HepG2 (cell line): ENCODE measurements around the gene AKAP9. TPM values are rescaled to one million over a fixed set of nuclear protein-coding genes. Genes with fewer than 3 reads are reported as not detected.

ENCODE experiments used
- CAMTA2 ChIP-seq: sonication (generic); formaldehyde crosslinking; IDR thresholded peaks from 2 replicates; pipeline ENCODE4 v1.4.0; 2020; ENCODE audit warnings: mild to moderate bottlenecking, missing genetic modification reagents, borderline replicate concordance
- CBFB ChIP-seq: sonication (generic); formaldehyde crosslinking; IDR thresholded peaks from 2 replicates; pipeline ENCODE4 v1.4.0; 2020; ENCODE audit warnings: missing genetic modification reagents
- GZF1 ChIP-seq: sonication (generic); formaldehyde crosslinking; IDR thresholded peaks from 2 replicates; pipeline ENCODE4 v1.5.1; 2020; ENCODE audit warnings: mild to moderate bottlenecking, missing genetic modification reagents
- TBL1XR1 ChIP-seq: fragments of 150-350 bp; IDR thresholded peaks from 2 replicates; pipeline ENCODE4 v1.6.1; 2014; ENCODE audit warnings: borderline replicate concordance, low read length; ENCODE audit not compliant: partially characterized antibody
- TEAD3 ChIP-seq: optimal IDR thresholded peaks from 2 replicates; pipeline ENCODE3; 2016; ENCODE audit warnings: borderline replicate concordance
- ZNF101 ChIP-seq: sonication (generic); formaldehyde crosslinking; IDR thresholded peaks from 2 replicates; pipeline ENCODE4 v1.4.0; 2020; ENCODE audit warnings: mild to moderate bottlenecking, low read depth, missing genetic modification reagents, borderline replicate concordance
- ZNF317 ChIP-seq: sonication (generic); formaldehyde crosslinking; IDR thresholded peaks from 2 replicates; pipeline ENCODE4 v1.5.0; 2020; ENCODE audit warnings: mild to moderate bottlenecking, missing genetic modification reagents
- polyA plus RNA-seq, 8 experiments: library from polyadenylated mRNA; depleted of rRNA in 3 of 8; stranded (reverse) in 7 of 8; unstranded in 1 of 8; fragments of >200 nt; fragmentation: Illumina TruSeq in 4 of 8; extraction: Trizol in 4 of 8; gene quantifications; 2 replicates each; pipeline versions ENCODE4 v1.2.1 to v1.2.3, GENCODE V29; 2011 to 2016; ENCODE audit warnings: low read depth in 4 of 8, missing spikeins in 1 of 8, mixed read lengths in 1 of 8; ENCODE audit not compliant: insufficient read depth in 1 of 8
- total RNA-seq, 5 experiments: library from RNA; depleted of rRNA; stranded (reverse); fragments of >200 nt; fragmentation: Illumina TruSeq; extraction: Trizol; gene quantifications; 2 replicates each; pipeline ENCODE4 v1.2.3, GENCODE V29; 2016; ENCODE audit warnings: low read depth in 1 of 5
- TF ChIP-seq, protein P1 (sequence below): sonication (generic); formaldehyde crosslinking; IDR thresholded peaks from 2 replicates; pipeline ENCODE4 v1.4.0; 2020; ENCODE audit warnings: mild to moderate bottlenecking, missing genetic modification reagents, borderline replicate concordance
- TF ChIP-seq, protein P2 (sequence below): sonication (generic); formaldehyde crosslinking; IDR thresholded peaks from 2 replicates; pipeline ENCODE4 v1.4.0; 2020; ENCODE audit warnings: missing genetic modification reagents
- TF ChIP-seq, protein P3 (sequence below): sonication (generic); formaldehyde crosslinking; IDR thresholded peaks from 2 replicates; pipeline ENCODE4 v1.4.0; 2020; ENCODE audit warnings: missing genetic modification reagents, borderline replicate concordance
- TF ChIP-seq, protein P4 (sequence below): sonication (generic); formaldehyde crosslinking; IDR thresholded peaks from one replicate; pipeline ENCODE4 v1.5.1; 2020; ENCODE audit warnings: mild to moderate bottlenecking, missing genetic modification reagents; ENCODE audit errors: not compliant biosample characterization

The AKAP9 gene
- total and polyA plus RNA-seq, 2 of the 13 experiments (the other 11 are each of a cell fraction or from before 2014, with no cell fraction given): 27.6 to 33.1 TPM

DNA sequence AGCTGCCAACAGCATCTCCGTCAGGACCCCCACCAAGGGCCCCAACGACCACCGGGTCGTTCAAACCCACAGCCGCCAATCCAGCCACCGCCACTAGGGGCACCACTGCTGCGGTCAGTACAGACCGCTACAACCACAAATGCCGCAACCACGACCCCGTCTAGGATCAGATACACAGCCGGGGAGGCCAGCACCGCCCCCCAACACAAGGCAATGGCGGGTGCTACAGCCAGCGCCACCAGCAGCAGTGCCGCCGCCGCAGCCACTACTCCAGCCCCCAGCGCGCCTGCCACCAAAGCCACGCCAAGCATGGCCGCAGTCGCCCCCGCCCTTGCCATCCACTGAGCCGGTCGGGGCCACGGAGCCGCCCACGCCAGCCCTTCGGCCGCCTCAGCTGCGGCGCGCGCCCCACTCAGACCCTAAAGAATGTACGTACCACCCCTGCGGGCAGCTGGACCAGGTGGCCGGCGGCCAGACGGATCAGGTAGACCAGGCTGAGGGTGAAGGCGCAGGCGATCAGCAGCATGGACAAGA is 193.1 kb downstream of the AKAP9 start (continued):
- TF ChIP-seq GZF1 (CRISPR knock-in tag) (0 out of 2 replicates have a peak, but pooled peaks have one; percentile 36), TEAD3 (peak; percentile 35), CAMTA2 (CRISPR knock-in tag) (peak; percentile 80; the same call in 1 of the 2 replicates), CBFB (peak; percentile 96), ZNF317 (no peak; the same call in 1 of the 2 replicates), ZNF101 (CRISPR knock-in tag) (no peak), TBL1XR1 (no peak)
- TF ChIP-seq, protein P1, sequence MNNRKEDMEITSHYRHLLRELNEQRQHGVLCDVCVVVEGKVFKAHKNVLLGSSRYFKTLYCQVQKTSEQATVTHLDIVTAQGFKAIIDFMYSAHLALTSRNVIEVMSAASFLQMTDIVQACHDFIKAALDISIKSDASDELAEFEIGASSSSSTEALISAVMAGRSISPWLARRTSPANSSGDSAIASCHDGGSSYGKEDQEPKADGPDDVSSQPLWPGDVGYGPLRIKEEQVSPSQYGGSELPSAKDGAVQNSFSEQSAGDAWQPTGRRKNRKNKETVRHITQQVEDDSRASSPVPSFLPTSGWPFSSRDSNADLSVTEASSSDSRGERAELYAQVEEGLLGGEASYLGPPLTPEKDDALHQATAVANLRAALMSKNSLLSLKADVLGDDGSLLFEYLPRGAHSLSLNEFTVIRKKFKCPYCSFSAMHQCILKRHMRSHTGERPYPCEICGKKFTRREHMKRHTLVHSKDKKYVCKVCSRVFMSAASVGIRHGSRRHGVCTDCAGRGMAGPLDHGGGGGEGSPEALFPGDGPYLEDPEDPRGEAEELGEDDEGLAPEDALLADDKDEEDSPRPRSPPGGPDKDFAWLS (CRISPR knock-in tag): no peak
- TF ChIP-seq, protein P2, sequence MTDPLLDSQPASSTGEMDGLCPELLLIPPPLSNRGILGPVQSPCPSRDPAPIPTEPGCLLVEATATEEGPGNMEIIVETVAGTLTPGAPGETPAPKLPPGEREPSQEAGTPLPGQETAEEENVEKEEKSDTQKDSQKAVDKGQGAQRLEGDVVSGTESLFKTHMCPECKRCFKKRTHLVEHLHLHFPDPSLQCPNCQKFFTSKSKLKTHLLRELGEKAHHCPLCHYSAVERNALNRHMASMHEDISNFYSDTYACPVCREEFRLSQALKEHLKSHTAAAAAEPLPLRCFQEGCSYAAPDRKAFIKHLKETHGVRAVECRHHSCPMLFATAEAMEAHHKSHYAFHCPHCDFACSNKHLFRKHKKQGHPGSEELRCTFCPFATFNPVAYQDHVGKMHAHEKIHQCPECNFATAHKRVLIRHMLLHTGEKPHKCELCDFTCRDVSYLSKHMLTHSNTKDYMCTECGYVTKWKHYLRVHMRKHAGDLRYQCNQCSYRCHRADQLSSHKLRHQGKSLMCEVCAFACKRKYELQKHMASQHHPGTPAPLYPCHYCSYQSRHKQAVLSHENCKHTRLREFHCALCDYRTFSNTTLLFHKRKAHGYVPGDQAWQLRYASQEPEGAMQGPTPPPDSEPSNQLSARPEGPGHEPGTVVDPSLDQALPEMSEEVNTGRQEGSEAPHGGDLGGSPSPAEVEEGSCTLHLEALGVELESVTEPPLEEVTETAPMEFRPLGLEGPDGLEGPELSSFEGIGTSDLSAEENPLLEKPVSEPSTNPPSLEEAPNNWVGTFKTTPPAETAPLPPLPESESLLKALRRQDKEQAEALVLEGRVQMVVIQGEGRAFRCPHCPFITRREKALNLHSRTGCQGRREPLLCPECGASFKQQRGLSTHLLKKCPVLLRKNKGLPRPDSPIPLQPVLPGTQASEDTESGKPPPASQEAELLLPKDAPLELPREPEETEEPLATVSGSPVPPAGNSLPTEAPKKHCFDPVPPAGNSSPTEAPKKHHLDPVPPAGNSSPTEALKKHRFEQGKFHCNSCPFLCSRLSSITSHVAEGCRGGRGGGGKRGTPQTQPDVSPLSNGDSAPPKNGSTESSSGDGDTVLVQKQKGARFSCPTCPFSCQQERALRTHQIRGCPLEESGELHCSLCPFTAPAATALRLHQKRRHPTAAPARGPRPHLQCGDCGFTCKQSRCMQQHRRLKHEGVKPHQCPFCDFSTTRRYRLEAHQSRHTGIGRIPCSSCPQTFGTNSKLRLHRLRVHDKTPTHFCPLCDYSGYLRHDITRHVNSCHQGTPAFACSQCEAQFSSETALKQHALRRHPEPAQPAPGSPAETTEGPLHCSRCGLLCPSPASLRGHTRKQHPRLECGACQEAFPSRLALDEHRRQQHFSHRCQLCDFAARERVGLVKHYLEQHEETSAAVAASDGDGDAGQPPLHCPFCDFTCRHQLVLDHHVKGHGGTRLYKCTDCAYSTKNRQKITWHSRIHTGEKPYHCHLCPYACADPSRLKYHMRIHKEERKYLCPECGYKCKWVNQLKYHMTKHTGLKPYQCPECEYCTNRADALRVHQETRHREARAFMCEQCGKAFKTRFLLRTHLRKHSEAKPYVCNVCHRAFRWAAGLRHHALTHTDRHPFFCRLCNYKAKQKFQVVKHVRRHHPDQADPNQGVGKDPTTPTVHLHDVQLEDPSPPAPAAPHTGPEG (CRISPR knock-in tag): 0 out of 2 replicates have a peak, but pooled peaks have one; percentile 57
- TF ChIP-seq, protein P3, sequence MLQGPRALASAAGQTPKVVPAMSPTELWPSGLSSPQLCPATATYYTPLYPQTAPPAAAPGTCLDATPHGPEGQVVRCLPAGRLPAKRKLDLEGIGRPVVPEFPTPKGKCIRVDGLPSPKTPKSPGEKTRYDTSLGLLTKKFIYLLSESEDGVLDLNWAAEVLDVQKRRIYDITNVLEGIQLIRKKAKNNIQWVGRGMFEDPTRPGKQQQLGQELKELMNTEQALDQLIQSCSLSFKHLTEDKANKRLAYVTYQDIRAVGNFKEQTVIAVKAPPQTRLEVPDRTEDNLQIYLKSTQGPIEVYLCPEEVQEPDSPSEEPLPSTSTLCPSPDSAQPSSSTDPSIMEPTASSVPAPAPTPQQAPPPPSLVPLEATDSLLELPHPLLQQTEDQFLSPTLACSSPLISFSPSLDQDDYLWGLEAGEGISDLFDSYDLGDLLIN (CRISPR knock-in tag): no peak
- TF ChIP-seq, protein P4, sequence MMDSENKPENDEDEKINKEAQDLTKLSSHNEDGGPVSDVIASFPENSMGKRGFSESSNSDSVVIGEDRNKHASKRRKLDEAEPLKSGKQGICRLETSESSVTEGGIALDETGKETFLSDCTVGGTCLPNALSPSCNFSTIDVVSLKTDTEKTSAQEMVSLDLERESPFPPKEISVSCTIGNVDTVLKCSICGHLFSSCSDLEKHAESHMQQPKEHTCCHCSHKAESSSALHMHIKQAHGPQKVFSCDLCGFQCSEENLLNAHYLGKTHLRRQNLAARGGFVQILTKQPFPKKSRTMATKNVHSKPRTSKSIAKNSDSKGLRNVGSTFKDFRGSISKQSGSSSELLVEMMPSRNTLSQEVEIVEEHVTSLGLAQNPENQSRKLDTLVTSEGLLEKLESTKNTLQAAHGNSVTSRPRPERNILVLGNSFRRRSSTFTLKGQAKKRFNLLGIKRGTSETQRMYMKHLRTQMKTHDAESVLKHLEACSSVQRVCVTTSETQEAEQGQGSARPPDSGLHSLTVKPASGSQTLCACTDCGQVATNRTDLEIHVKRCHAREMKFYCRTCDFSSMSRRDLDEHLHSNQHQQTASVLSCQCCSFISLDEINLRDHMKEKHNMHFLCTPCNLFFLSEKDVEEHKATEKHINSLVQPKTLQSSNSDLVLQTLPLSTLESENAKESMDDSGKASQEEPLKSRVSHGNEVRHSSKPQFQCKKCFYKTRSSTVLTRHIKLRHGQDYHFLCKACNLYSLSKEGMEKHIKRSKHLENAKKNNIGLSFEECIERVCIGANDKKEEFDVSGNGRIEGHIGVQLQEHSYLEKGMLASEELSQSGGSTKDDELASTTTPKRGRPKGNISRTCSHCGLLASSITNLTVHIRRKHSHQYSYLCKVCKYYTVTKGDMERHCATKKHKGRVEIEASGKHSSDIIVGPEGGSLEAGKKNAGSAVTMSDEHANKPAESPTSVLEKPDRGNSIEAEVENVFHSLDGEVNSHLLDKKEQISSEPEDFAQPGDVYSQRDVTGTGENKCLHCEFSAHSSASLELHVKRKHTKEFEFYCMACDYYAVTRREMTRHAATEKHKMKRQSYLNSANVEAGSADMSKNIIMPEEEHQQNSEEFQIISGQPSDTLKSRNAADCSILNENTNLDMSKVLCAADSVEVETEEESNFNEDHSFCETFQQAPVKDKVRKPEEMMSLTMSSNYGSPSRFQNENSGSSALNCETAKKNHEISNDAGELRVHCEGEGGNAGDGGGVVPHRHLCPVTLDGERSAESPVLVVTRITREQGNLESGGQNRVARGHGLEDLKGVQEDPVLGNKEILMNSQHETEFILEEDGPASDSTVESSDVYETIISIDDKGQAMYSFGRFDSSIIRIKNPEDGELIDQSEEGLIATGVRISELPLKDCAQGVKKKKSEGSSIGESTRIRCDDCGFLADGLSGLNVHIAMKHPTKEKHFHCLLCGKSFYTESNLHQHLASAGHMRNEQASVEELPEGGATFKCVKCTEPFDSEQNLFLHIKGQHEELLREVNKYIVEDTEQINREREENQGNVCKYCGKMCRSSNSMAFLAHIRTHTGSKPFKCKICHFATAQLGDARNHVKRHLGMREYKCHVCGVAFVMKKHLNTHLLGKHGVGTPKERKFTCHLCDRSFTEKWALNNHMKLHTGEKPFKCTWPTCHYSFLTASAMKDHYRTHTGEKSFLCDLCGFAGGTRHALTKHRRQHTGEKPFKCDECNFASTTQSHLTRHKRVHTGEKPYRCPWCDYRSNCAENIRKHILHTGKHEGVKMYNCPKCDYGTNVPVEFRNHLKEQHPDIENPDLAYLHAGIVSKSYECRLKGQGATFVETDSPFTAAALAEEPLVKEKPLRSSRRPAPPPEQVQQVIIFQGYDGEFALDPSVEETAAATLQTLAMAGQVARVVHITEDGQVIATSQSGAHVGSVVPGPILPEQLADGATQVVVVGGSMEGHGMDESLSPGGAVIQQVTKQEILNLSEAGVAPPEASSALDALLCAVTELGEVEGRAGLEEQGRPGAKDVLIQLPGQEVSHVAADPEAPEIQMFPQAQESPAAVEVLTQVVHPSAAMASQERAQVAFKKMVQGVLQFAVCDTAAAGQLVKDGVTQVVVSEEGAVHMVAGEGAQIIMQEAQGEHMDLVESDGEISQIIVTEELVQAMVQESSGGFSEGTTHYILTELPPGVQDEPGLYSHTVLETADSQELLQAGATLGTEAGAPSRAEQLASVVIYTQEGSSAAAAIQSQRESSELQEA (CRISPR knock-in tag): no peak
